Measurements from ENCODE around the gene PDYN. TPM values are rescaled to one million over a fixed set of nuclear protein-coding genes. Genes with fewer than 3 reads are reported as not detected.

PDYN gene
- total and polyA plus RNA-seq, 2 donors (not counting 1 experiment from before 2014, with no cell fraction given): not detected

DNA sequence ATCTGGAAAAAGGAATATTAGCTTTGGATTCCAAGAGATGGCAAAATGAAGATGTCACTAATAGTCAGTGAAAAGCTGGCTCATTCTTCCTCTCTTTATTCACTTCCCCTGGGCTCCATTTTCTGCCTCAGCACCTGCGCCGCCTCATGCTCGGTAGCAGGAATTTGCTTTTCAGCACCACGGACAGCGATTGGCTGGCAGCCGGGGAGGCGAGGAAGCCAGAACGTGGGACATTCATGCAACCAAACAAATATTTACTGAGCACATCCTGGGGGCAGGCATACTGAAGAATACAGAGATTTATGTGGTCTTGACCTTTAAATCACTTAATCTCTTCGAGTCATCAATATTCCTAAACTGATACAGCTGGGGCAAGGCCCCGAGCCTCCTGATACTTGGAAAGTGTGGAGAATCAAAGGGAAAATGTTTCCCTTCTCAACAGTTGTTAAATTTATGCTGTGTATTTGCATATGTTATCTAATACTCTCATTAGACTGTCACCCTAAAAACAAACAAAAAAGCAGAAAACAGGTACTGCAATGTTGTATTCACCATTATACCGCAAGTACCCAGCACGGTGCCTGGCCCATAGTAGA lies 12.1 kb upstream of the PDYN start:
- Histone ChIP-seq H3K27ac (ENCODE audit: insufficient read depth, low read length) (no peak overlapping the region), H3K4me1 (ENCODE audit: control insufficient read depth, extremely low read depth, insufficient read depth, low read length) (no peaks in the 10 kb centered on the region), H3K4me2 (ENCODE audit: extremely low read depth, insufficient read depth, low read length) (no peak overlapping the region), H3K4me3 (replicated peaks in 1 of 4; ENCODE audit: control extremely low read depth in 1 of 4, insufficient read depth in 1 of 4, low read depth in 3 of 4, low read length in 4 of 4) (no peak overlapping the region), H3K27me3 (ENCODE audit: control insufficient read depth, insufficient read depth, low read length) (no peaks in the 10 kb centered on the region), H2AFZ (ENCODE audit: low read length) (no peak overlapping the region), H3K9ac (ENCODE audit: insufficient read depth, low read length) (no peak overlapping the region), H4K20me1 (ENCODE audit: control insufficient read depth, extremely low read depth, insufficient read depth, low read length) (no peaks in the 10 kb centered on the region), H3K79me2 (ENCODE audit: control insufficient read depth, insufficient read depth, low read length) (no peaks in the 10 kb centered on the region), H3K36me3 (ENCODE audit: control insufficient read depth, insufficient read depth, low read length) (no peaks in the 10 kb centered on the region), H3K9me3 (ENCODE audit: control insufficient read depth, insufficient read depth, low read depth, low read length) (no peaks in the 10 kb centered on the region)
- peak; percentile 36 to 50 for DNase-seq (ENCODE audit: low read depth in 2 of 2)
- TF ChIP-seq, protein P1, sequence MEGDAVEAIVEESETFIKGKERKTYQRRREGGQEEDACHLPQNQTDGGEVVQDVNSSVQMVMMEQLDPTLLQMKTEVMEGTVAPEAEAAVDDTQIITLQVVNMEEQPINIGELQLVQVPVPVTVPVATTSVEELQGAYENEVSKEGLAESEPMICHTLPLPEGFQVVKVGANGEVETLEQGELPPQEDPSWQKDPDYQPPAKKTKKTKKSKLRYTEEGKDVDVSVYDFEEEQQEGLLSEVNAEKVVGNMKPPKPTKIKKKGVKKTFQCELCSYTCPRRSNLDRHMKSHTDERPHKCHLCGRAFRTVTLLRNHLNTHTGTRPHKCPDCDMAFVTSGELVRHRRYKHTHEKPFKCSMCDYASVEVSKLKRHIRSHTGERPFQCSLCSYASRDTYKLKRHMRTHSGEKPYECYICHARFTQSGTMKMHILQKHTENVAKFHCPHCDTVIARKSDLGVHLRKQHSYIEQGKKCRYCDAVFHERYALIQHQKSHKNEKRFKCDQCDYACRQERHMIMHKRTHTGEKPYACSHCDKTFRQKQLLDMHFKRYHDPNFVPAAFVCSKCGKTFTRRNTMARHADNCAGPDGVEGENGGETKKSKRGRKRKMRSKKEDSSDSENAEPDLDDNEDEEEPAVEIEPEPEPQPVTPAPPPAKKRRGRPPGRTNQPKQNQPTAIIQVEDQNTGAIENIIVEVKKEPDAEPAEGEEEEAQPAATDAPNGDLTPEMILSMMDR (conservative IDR thresholded peaks at IDR 0.05 in 1 of 2, IDR thresholded peaks at IDR 0.05 in 1 of 2; ENCODE audit: low read depth in 1 of 2, low read length in 2 of 2): no peak
- no peak for TF ChIP-seq EZH2 (IDR thresholded peaks at IDR 0.05; ENCODE audit: low read length, missing control alignments)

DNA sequence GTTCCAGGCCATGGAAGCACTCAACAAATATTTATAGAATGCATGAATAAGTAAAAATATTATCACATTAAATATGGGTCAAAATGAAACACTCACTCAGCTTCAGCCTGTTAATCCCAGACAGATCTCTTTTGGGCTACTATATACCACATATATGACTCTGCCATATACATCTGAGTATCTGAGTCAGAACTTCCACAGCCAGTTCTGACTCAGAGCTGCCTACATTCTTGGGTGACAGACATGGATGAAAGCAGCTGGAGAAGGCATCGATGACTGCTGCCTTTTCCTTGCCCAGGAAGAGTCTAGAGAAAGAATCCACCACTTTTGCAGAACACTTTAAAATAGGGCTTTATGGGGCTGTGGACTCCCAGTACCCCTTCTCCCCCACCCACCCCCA lies 11.5 kb upstream of the PDYN start:
- H3K9me3 ChIP-seq (ENCODE audit: control insufficient read depth, insufficient read depth, low read depth, low read length): no peaks in the 10 kb centered on the region
- H3K27ac ChIP-seq (ENCODE audit: insufficient read depth, low read length): no peak overlapping the region
- no peaks in the 10 kb centered on the region for H3K36me3 ChIP-seq (ENCODE audit: control insufficient read depth, insufficient read depth, low read length)
- no peak overlapping the region for H2AFZ ChIP-seq (ENCODE audit: low read length)
- peaks cover 3% of the 10 kb centered on the region for H3K27me3 ChIP-seq (ENCODE audit: control insufficient read depth, insufficient read depth, low read length)
- TF ChIP-seq EZH2 (IDR thresholded peaks at IDR 0.05; ENCODE audit: low read length, missing control alignments): no peak
- TF ChIP-seq, protein P1 (conservative IDR thresholded peaks at IDR 0.05 in 1 of 2, IDR thresholded peaks at IDR 0.05 in 1 of 2; ENCODE audit: low read depth in 1 of 2, low read length in 2 of 2): no peak
- H3K4me1 ChIP-seq (ENCODE audit: control insufficient read depth, extremely low read depth, insufficient read depth, low read length): no peaks in the 10 kb centered on the region
- no peaks in the 10 kb centered on the region for H4K20me1 ChIP-seq (ENCODE audit: control insufficient read depth, extremely low read depth, insufficient read depth, low read length)
- no peak overlapping the region for H3K4me3 ChIP-seq (replicated peaks in 1 of 4; ENCODE audit: control extremely low read depth in 1 of 4, insufficient read depth in 1 of 4, low read depth in 3 of 4, low read length in 4 of 4)
- H3K4me2 ChIP-seq (ENCODE audit: extremely low read depth, insufficient read depth, low read length): no peak overlapping the region
- H3K79me2 ChIP-seq (ENCODE audit: control insufficient read depth, insufficient read depth, low read length): no peaks in the 10 kb centered on the region
- DNase-seq (ENCODE audit: low read depth in 2 of 2): peak in 1 of 2 donors; percentile 10
- H3K9ac ChIP-seq (ENCODE audit: insufficient read depth, low read length): no peak overlapping the region

DNA sequence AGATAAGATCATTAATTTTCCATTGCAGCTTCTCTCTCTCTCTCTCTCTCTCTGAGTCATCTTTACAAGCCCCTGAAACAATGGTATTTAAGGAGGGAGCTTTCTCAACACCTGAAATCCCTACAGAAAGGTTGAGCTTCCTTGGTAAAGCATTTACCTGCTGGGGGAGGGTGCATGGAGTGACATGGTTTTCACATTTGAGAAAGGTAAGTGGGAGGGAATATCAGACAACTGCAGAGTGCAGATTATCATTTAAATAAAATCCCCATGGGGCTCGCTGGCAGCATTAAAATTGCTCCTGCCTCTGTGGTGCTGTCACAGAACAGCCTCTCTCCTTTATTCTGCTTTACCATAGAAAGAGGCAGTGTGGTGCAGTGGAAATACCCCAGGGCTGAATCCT lies 10.3 kb upstream of the PDYN start:
- no peaks in the 10 kb centered on the region for H3K36me3 ChIP-seq (ENCODE audit: control insufficient read depth, insufficient read depth, low read length)
- H4K20me1 ChIP-seq (ENCODE audit: control insufficient read depth, extremely low read depth, insufficient read depth, low read length): no peaks in the 10 kb centered on the region
- H3K79me2 ChIP-seq (ENCODE audit: control insufficient read depth, insufficient read depth, low read length): no peaks in the 10 kb centered on the region
- no peaks in the 10 kb centered on the region for H3K9me3 ChIP-seq (ENCODE audit: control insufficient read depth, insufficient read depth, low read depth, low read length)
- no peak for DNase-seq (ENCODE audit: low read depth in 2 of 2)
- H3K4me2 ChIP-seq (ENCODE audit: extremely low read depth, insufficient read depth, low read length): no peak overlapping the region
- H3K27me3 ChIP-seq (ENCODE audit: control insufficient read depth, insufficient read depth, low read length): peaks cover 3% of the 10 kb centered on the region
- H2AFZ ChIP-seq (ENCODE audit: low read length): no peak overlapping the region
- H3K4me3 ChIP-seq (replicated peaks in 1 of 4; ENCODE audit: control extremely low read depth in 1 of 4, insufficient read depth in 1 of 4, low read depth in 3 of 4, low read length in 4 of 4): no peak overlapping the region
- TF ChIP-seq, protein P1 (conservative IDR thresholded peaks at IDR 0.05 in 1 of 2, IDR thresholded peaks at IDR 0.05 in 1 of 2; ENCODE audit: low read depth in 1 of 2, low read length in 2 of 2): no peak
- no peak for TF ChIP-seq EZH2 (IDR thresholded peaks at IDR 0.05; ENCODE audit: low read length, missing control alignments)
- H3K9ac ChIP-seq (ENCODE audit: insufficient read depth, low read length): no peak overlapping the region
- H3K27ac ChIP-seq (ENCODE audit: insufficient read depth, low read length): no peak overlapping the region
- no peaks in the 10 kb centered on the region for H3K4me1 ChIP-seq (ENCODE audit: control insufficient read depth, extremely low read depth, insufficient read depth, low read length)
